ENCODE data around the gene TGFB3. TPM values are rescaled to one million over a fixed set of nuclear protein-coding genes. Genes with fewer than 3 reads are reported as not detected.

TGFB3 gene
- total and polyA plus RNA-seq, 4 donors = 2.1 to 5.8 (median 3.2) TPM

Other genes with a start within 250 kb of the TGFB3 start
- gene IFT43, start 3.8 kb upstream of the TGFB3 start, total RNA-seq = 10 to 100 TPM in 1 of 2 donors, 1 to 10 TPM in 1; 7.8 to 13.5 TPM
- gene IFT43, start 3.8 kb upstream of the TGFB3 start, polyA plus RNA-seq = 10 to 100 TPM; 25.1 to 33.6 TPM
- 10 to 100 TPM; 24.0 to 39.5 TPM for gene GPATCH2L, start 169.9 kb upstream of the TGFB3 start, total RNA-seq
- gene GPATCH2L, start 169.9 kb upstream of the TGFB3 start, polyA plus RNA-seq = 1 to 10 TPM; 4.5 to 7.5 TPM

Data from liver (tissue), 4 donors.